NT2/D1 (cell line): ENCODE measurements around the gene ZNRF2.

Source experiments
- SUZ12 ChIP-seq: IDR thresholded peaks from 2 replicates; pipeline ENCODE4 v1.6.1; 2011; ENCODE audit not compliant: insufficient read length, insufficient read depth; ENCODE audit errors: extremely low read depth
- YY1 ChIP-seq: IDR thresholded peaks from 2 replicates; pipeline ENCODE4 v1.6.1; 2011; ENCODE audit not compliant: insufficient read length, insufficient read depth
- ZNF274 ChIP-seq: IDR thresholded peaks from 2 replicates; pipeline ENCODE4 v1.6.1; 2011; ENCODE audit warnings: mild to moderate bottlenecking, low read depth, low read length

- TF ChIP-seq YY1 (no peak), ZNF274 (no peak), SUZ12 (no peak)
Observed at GRCh38 chr7:30391806-30392205, 107.4 kb downstream of the ZNRF2 start.
